Natural killer cell (primary cell): ENCODE measurements around the gene TSPAN33. TPM values are rescaled to one million over a fixed set of nuclear protein-coding genes. Genes with fewer than 3 reads are reported as not detected.

Experiments
- ATAC-seq, 3 donors: fragments of 150-1000 bp in 2 of 3; fragments of 200-7000 bp in 1 of 3; cut with Tn5 transposase; 1 replicate in 1 of 3; 2 replicates in 2 of 3; pipeline ENCODE4 v1.10.0; 2021; ENCODE audit warnings: mild to moderate bottlenecking in 2 of 3, moderate library complexity in 2 of 3
- DNase-seq, 2 donors: peaks; one replicate each; pipeline versions ENCODE4 v3.0.0 to v3.0.0-alpha.2; 2013 to 2021; ENCODE audit warnings: mixed read lengths in 1 of 2
- H3K27ac ChIP-seq: one replicate; pipeline ENCODE4 v1.5.1; 2013; ENCODE audit warnings: mild to moderate bottlenecking, low read length
- H3K27me3 ChIP-seq: one replicate; pipeline ENCODE4 v1.6.1; 2013; ENCODE audit warnings: low read length; ENCODE audit not compliant: control insufficient read depth, insufficient read depth
- H3K36me3 ChIP-seq: one replicate; pipeline ENCODE4 v1.6.1; 2013; ENCODE audit warnings: low read length; ENCODE audit not compliant: control insufficient read depth, insufficient read depth
- H3K4me1 ChIP-seq: one replicate; pipeline ENCODE4 v1.6.1; 2013; ENCODE audit warnings: low read length; ENCODE audit not compliant: control insufficient read depth, insufficient read depth
- H3K4me3 ChIP-seq: one replicate; pipeline ENCODE4 v1.5.1; 2013; ENCODE audit warnings: low read length
- H3K9me3 ChIP-seq: one replicate; pipeline ENCODE4 v1.6.1; 2013; ENCODE audit warnings: low read length; ENCODE audit not compliant: control insufficient read depth, insufficient read depth
- H3K27ac Mint-ChIP-seq, 2 donors: one replicate each; pipeline ENCODE4 v1.8.0; 2022; ENCODE audit warnings: mild to moderate bottlenecking in 2 of 2, mixed read lengths in 2 of 2, moderate library complexity in 1 of 2
- H3K27me3 Mint-ChIP-seq, 2 donors: one replicate each; pipeline ENCODE4 v1.8.0; 2022; ENCODE audit warnings: low read depth in 2 of 2, mixed read lengths in 2 of 2
- H3K36me3 Mint-ChIP-seq: one replicate; pipeline ENCODE4 v1.8.0; 2022; ENCODE audit warnings: mixed read lengths
- H3K4me1 Mint-ChIP-seq, 2 donors: one replicate each; pipeline ENCODE4 v1.8.0; 2022; ENCODE audit warnings: mixed read lengths in 2 of 2
- H3K4me3 Mint-ChIP-seq: one replicate; pipeline ENCODE4 v1.8.0; 2022; ENCODE audit warnings: mild to moderate bottlenecking, moderate library complexity, mixed read lengths
- H3K9me3 Mint-ChIP-seq, 2 donors: one replicate each; pipeline ENCODE4 v1.8.0; 2022; ENCODE audit warnings: mixed read lengths in 2 of 2
- WGBS: methylation state at CpG from one replicate; pipeline ENCODE4 v1.1.7; 2013; ENCODE audit warnings: missing lambda C conversion rate; ENCODE audit not compliant: insufficient coverage; 5-methylcytosine and 5-hydroxymethylcytosine counted together
- intact Hi-C: fragments of 100-400 bp; cut with micrococcal nuclease; formaldehyde crosslinking; loops from one replicate; pipeline ENCODE4 v1.14.2; 2022
- total RNA-seq, 4 donors: library from RNA; stranded (reverse); fragments of 120-200 nt in 1 of 4; gene quantifications; one replicate each; pipeline versions ENCODE4 v1.2.3 to v1.2.4, GENCODE V29; 2013 to 2022
- TF ChIP-seq, protein P1 (sequence below): fragments of 200-600 bp; IDR thresholded peaks from one replicate; pipeline ENCODE4 v1.8.0; 2022; ENCODE audit warnings: antibody characterized with exemption

Gene TSPAN33
- total RNA-seq, 3 donors from 2014 or later (not counting 1 experiment from before 2014, with no cell fraction given) = 4.0 to 7.2 (median 5.1) TPM

DNA sequence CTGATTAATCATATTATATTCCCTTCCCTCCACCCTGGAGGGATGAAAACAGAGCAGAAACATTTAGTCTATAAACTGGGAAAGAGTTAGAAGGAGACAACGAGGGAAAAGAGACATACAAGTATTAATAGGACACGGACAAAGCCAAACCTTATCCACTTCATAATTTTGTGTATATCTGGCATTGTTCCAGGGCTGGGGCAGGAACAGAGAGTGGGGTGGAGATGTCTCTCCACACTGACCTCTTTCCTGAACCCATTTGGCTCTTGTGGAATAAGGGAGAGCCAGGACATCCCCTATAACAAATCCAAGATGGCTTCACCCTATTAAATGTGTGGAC, 43.7 kb upstream of the TSPAN33 start:
- no peak for DNase-seq
- ATAC-seq = no peak
- WGBS = 40% methylated on average over 1 of the region's 2 CpGs
- no peaks in the 10 kb centered on the region for H3K27me3 ChIP-seq
- intact Hi-C loops = no loop called here
- Mint-ChIP-seq H3K27ac (no peak overlapping the region), H3K9me3 (no peaks in the 10 kb centered on the region), H3K4me3 (no peak overlapping the region), H3K4me1 (no peaks in the 10 kb centered on the region), H3K36me3 (no peaks in the 10 kb centered on the region), H3K27me3 (no peaks in the 10 kb centered on the region)
- H3K4me3 ChIP-seq = no peak overlapping the region
- H3K27ac ChIP-seq = no peak overlapping the region
- no peaks in the 10 kb centered on the region for H3K4me1 ChIP-seq
- H3K36me3 ChIP-seq = no peaks in the 10 kb centered on the region
- no peaks in the 10 kb centered on the region for H3K9me3 ChIP-seq
- TF ChIP-seq, protein P1, sequence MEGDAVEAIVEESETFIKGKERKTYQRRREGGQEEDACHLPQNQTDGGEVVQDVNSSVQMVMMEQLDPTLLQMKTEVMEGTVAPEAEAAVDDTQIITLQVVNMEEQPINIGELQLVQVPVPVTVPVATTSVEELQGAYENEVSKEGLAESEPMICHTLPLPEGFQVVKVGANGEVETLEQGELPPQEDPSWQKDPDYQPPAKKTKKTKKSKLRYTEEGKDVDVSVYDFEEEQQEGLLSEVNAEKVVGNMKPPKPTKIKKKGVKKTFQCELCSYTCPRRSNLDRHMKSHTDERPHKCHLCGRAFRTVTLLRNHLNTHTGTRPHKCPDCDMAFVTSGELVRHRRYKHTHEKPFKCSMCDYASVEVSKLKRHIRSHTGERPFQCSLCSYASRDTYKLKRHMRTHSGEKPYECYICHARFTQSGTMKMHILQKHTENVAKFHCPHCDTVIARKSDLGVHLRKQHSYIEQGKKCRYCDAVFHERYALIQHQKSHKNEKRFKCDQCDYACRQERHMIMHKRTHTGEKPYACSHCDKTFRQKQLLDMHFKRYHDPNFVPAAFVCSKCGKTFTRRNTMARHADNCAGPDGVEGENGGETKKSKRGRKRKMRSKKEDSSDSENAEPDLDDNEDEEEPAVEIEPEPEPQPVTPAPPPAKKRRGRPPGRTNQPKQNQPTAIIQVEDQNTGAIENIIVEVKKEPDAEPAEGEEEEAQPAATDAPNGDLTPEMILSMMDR = no peak

GRCh38 chr7:129101746-129102145, 42.8 kb upstream of the TSPAN33 start:
- Histone ChIP-seq H3K9me3 (no peaks in the 10 kb centered on the region), H3K27me3 (no peaks in the 10 kb centered on the region), H3K27ac (no peak overlapping the region), H3K4me1 (no peaks in the 10 kb centered on the region), H3K36me3 (no peaks in the 10 kb centered on the region), H3K4me3 (no peak overlapping the region)
- no peak overlapping the region for H3K4me3 Mint-ChIP-seq
- no peaks in the 10 kb centered on the region for H3K9me3 Mint-ChIP-seq
- ATAC-seq (no peak), DNase-seq (no peak)
- no peaks in the 10 kb centered on the region for H3K4me1 Mint-ChIP-seq
- 69% methylated on average over 5 of the region's 6 CpGs for WGBS
- H3K27me3 Mint-ChIP-seq = no peaks in the 10 kb centered on the region
- intact Hi-C loops = no loop called here
- no peaks in the 10 kb centered on the region for H3K36me3 Mint-ChIP-seq
- TF ChIP-seq, protein P1 = no peak
- H3K27ac Mint-ChIP-seq = no peak overlapping the region

GRCh38 chr7:129103561-129104324, 40.8 kb upstream of the TSPAN33 start:
- no peaks in the 10 kb centered on the region for H3K27me3 Mint-ChIP-seq
- DNase-seq (no peak), ATAC-seq (no peak)
- no peaks in the 10 kb centered on the region for H3K36me3 Mint-ChIP-seq
- no peaks in the 10 kb centered on the region for H3K36me3 ChIP-seq
- H3K27me3 ChIP-seq = no peaks in the 10 kb centered on the region
- H3K9me3 ChIP-seq = no peaks in the 10 kb centered on the region
- no peak overlapping the region for H3K4me3 Mint-ChIP-seq
- intact Hi-C loops = no loop called here
- no peaks in the 10 kb centered on the region for H3K4me1 Mint-ChIP-seq
- H3K27ac Mint-ChIP-seq = no peak overlapping the region
- no peaks in the 10 kb centered on the region for H3K9me3 Mint-ChIP-seq
- WGBS = 97% methylated on average over 3 of the region's 4 CpGs
- H3K4me1 ChIP-seq = no peaks in the 10 kb centered on the region
- TF ChIP-seq, protein P1 = no peak
- H3K27ac ChIP-seq = no peak overlapping the region
- no peak overlapping the region for H3K4me3 ChIP-seq

GRCh38 chr7:129108581-129108980, 35.9 kb upstream of the TSPAN33 start:
- intact Hi-C loops = no loop called here
- Histone ChIP-seq H3K27ac (no peak overlapping the region), H3K9me3 (no peaks in the 10 kb centered on the region), H3K4me3 (no peak overlapping the region), H3K27me3 (no peaks in the 10 kb centered on the region), H3K4me1 (no peaks in the 10 kb centered on the region), H3K36me3 (no peaks in the 10 kb centered on the region)
- no peak for DNase-seq
- Mint-ChIP-seq H3K4me1 (no peaks in the 10 kb centered on the region), H3K36me3 (no peaks in the 10 kb centered on the region), H3K9me3 (no peaks in the 10 kb centered on the region), H3K27ac (no peak overlapping the region), H3K4me3 (no peak overlapping the region), H3K27me3 (no peaks in the 10 kb centered on the region)
- ATAC-seq = no peak
- WGBS = 96% methylated on average over 3 of the region's 4 CpGs
- TF ChIP-seq, protein P1 = no peak
